ENCODE measurements around the gene ING3. TPM values are rescaled to one million over a fixed set of nuclear protein-coding genes. Genes with fewer than 3 reads are reported as not detected.

Gene ING3
- total and polyA plus RNA-seq, 2 of the 13 experiments (the other 11 are each of a cell fraction or from before 2014, with no cell fraction given), result 6.9 to 12.8 TPM

DNA sequence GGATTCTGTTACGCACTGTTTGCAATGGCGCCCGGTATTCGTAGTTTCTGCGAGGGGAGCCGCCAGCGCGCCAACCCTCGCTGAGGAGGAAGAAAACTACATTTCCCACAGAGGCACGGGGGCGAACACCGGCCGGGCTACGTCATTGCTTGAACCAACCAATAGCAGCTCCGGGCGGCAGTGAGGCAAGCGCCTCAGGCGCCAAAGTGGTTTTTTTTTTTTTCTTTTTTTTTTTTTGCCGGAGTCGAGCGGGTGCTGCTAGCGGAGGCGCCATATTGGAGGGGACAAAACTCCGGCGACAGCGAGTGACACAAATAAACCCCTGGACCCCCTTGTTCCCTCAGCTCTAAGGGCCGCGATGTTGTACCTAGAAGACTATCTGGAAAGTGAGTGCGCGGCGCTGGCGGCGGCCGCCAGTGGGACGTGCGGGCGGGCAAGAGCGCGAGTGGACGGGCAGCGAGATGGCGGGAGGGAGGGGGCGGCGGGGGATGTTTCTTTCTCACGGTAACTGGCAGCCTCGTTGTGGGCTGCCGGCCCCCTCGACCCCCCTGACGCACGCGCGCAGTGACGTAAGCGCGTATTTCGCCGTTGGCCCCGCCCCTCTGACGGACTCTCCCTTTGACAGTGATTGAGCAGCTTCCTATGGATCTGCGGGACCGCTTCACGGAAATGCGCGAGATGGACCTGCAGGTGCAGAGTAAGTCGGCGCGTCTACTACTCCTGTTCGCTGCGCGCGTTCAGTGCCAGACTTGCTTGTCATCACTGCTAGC, at the start of gene ING3 (continued):
- TF ChIP-seq, protein P1, sequence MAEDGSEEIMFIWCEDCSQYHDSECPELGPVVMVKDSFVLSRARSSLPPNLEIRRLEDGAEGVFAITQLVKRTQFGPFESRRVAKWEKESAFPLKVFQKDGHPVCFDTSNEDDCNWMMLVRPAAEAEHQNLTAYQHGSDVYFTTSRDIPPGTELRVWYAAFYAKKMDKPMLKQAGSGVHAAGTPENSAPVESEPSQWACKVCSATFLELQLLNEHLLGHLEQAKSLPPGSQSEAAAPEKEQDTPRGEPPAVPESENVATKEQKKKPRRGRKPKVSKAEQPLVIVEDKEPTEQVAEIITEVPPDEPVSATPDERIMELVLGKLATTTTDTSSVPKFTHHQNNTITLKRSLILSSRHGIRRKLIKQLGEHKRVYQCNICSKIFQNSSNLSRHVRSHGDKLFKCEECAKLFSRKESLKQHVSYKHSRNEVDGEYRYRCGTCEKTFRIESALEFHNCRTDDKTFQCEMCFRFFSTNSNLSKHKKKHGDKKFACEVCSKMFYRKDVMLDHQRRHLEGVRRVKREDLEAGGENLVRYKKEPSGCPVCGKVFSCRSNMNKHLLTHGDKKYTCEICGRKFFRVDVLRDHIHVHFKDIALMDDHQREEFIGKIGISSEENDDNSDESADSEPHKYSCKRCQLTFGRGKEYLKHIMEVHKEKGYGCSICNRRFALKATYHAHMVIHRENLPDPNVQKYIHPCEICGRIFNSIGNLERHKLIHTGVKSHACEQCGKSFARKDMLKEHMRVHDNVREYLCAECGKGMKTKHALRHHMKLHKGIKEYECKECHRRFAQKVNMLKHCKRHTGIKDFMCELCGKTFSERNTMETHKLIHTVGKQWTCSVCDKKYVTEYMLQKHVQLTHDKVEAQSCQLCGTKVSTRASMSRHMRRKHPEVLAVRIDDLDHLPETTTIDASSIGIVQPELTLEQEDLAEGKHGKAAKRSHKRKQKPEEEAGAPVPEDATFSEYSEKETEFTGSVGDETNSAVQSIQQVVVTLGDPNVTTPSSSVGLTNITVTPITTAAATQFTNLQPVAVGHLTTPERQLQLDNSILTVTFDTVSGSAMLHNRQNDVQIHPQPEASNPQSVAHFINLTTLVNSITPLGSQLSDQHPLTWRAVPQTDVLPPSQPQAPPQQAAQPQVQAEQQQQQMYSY (CRISPR knock-in tag; IDR thresholded peaks at IDR 0.05), result no peak
- TF ChIP-seq ZBTB42 (CRISPR knock-in tag; IDR thresholded peaks at IDR 0.05) (no peak), ARNTL (CRISPR knock-in tag; IDR thresholded peaks at IDR 0.05) (no peak), RFX5 (IDR thresholded peaks at IDR 0.05; ENCODE audit: low read depth, low read length) (peak; percentile 68)

DNA sequence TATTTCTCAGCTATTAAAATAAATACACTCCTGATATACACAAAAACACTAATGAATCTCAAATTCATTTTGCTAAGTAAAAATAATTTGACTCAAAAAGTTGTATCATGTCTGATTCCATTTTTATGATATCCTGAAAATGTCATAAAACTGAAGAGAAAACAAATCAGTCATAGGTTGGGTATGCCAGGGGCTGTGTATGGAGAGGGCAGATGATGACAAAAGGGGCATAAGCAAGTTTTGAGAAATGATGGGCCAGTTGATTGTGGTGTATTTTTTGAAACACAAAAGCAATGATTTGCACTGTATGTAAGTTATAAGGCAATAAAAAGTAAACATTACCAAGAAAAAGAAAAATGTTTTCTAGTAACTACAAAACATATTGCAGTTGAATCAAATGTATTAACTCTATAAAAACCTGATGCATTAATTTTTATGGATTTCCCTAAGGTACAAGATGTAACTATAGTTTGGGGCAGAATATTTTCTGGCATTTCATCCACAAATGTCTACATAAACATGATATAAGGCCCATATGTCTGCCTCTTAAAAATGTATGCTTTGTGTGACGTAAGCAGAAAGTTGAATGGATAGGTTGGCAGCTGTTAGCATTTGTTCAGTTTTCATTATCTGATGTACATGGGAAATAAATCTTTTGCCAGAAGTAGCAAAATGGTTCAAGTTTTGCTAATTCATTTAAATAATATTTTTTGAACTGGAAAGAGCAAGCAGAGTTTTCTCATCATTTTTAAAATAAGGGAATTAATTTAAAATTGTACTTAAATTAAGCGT, 35.1 kb upstream of the ING3 start:
- FAIRE-seq, result no peak
- no TSS peak for BruUV-seq (replicated peaks)
- Histone ChIP-seq H3K79me2 (ENCODE audit: insufficient read depth, low read length) (no peaks in the 10 kb centered on the region), H3K4me2 (ENCODE audit: low read depth, low read length) (no peak overlapping the region), H3K4me3 (replicated peaks in 1 of 3; ENCODE audit: insufficient read depth in 1 of 3, low read depth in 2 of 3, low read length in 3 of 3) (no peak overlapping the region), H2AFZ (ENCODE audit: low read length) (no peak overlapping the region), H4K20me1 (ENCODE audit: insufficient read depth, low read length) (no peaks in the 10 kb centered on the region), H3K9me3 (ENCODE audit: low read length) (no peaks in the 10 kb centered on the region), H3K27ac (ENCODE audit: extremely low read length, insufficient read depth, low read length) (no peak overlapping the region), H3K36me3 (replicated peaks in 1 of 2; ENCODE audit: control insufficient read depth in 1 of 2, insufficient read depth in 2 of 2, low read length in 2 of 2) (no peaks in the 10 kb centered on the region), H3K27me3 (ENCODE audit: control insufficient read depth in 1 of 2, insufficient read depth in 2 of 2, low read length in 2 of 2) (no peaks in the 10 kb centered on the region), H3K9ac (ENCODE audit: insufficient read depth, low read depth, low read length) (no peak overlapping the region), H3K4me1 (ENCODE audit: insufficient read depth, low read length) (no peaks in the 10 kb centered on the region)
- in situ Hi-C loops (cut with HindIII; ENCODE audit: extremely low pct_ligation_motif_present, low pct_unique_long_range_greater_than_20kb) (no loop called here), intact Hi-C loops (cut with micrococcal nuclease; ENCODE audit: unreplicated experiment) (no loop called here)
- ChIA-PET CTCF (ENCODE audit: low intra/inter-chr PET ratio, low total read pairs) (no interaction called here), POLR2A (no interaction called here)
- ATAC-seq, result no peak
- no peak for TF ChIP-seq ZNF17 (CRISPR knock-in tag; IDR thresholded peaks at IDR 0.05)
- 0 out of 2 replicates have a peak, but pooled peaks have one; percentile 37 for TF ChIP-seq CREB1 (IDR thresholded peaks at IDR 0.05)
- no peak for TF ChIP-seq CREB1 (CRISPR knock-in tag; IDR thresholded peaks at IDR 0.05)
- no peak for DNase-seq (ENCODE audit: low spot score)
- WGBS (ENCODE audit: low lambda C conversion rate), result 48% methylated on average over 2 of the region's 2 CpGs
